ENCODE data around the gene TUFM. TPM values are rescaled to one million over a fixed set of nuclear protein-coding genes. Genes with fewer than 3 reads are reported as not detected.
"Not testable (repeated sequence)": the region's sequence is repeated elsewhere in the genome, so short reads cannot be mapped to it uniquely, and the experiment has no call there.

TUFM gene
- total and polyA plus RNA-seq, 4 donors = 58.6 to 260 (median 178) TPM

DNA sequence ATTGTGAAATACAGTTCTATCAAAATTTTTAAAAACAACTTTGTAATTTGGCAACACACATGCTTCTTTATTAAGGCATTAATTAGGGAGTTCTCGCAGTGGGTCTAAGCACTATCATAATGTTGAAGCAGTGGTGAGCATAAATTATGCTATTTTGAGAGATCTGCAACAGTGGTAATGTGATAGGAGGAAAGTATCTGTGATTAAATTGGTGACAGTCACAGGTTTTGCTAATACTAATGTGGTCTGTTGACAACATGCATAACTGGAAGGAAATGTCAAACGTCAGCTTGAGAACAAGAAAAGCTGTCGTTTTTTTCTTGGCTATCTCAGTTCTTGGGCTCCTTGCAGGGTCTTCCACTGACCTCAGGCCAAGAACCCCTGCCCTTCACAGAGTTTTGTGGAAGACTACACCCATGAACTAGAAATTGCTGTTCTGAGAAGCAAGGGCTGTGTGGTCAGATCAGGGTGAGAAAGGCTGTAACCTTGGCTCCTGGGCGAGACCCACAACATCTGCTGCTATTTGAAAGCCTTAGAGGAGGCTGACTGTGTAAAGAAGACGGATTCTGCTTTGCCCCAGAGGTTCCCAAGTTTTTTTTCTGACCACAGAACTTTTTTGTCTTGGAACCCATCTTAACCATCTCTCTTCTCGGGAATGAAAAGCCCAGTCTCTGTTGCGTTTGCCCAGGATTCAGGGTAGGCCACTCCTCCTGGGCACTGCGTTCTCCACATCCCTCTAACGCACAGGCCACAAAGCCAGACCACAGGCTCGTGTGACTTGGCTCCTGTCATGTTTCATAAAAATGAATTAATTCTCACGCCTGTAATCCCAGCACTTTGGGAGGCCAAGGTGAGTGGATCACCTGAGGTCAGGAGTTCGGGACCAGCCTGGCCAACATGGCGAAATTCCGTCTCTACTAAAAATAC, 46.1 kb upstream of the TUFM start:
- Histone ChIP-seq H3K36me3 (ENCODE audit: control insufficient read depth in 4 of 4, insufficient read depth in 4 of 4, low read length in 4 of 4) (no peaks in the 10 kb centered on the region), H3K9me3 (ENCODE audit: control insufficient read depth in 4 of 4, insufficient read depth in 3 of 4, low read length in 3 of 4) (no peaks in the 10 kb centered on the region), H3K27ac (ENCODE audit: low read depth in 1 of 2, low read length in 1 of 2) (no peak overlapping the region), H3K27me3 (ENCODE audit: control insufficient read depth in 3 of 3, insufficient read depth in 3 of 3, low read length in 2 of 3) (no peaks in the 10 kb centered on the region), H3K4me3 (no peak overlapping the region), H3K4me1 (ENCODE audit: control insufficient read depth in 5 of 5, insufficient read depth in 5 of 5, low read length in 5 of 5) (no peaks in the 10 kb centered on the region), H3K9ac (ENCODE audit: insufficient read depth in 1 of 2, low read length in 2 of 2) (peak overlapping the region in 1 of 2 donors; percentile 25)
- no peak for TF ChIP-seq CTCF (IDR thresholded peaks at IDR 0.05; ENCODE audit: control extremely low read depth, extremely low read depth)
- 64 to 72% methylated on average over 14 of the region's 14 CpGs for WGBS, 2 donors
- DNase-seq (no peak), ATAC-seq (ENCODE audit: insufficient read depth, low FRiP score) (no peak)

DNA sequence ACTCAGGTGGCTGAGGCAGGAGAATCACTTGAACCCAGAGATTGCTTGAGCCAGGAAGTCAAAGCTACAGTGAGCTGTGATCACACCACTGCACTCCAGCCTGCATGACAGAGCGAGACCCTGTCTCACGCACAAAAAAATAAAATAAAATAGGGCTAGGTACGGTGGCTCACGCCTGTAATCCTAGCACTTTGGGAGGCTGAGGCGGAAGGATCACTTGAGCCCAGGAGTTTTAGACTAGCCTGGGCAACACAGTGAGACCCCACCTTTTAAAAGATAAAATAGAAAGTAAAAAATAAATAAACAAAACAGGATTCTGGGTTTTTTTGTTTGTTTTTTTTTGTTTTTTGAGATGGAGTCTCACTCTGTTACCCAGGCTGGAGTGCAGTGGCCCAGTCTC, 44.2 kb upstream of the TUFM start:
- H3K9me3 ChIP-seq (ENCODE audit: control insufficient read depth in 4 of 4, insufficient read depth in 3 of 4, low read length in 3 of 4); H3K4me1 ChIP-seq (ENCODE audit: control insufficient read depth in 5 of 5, insufficient read depth in 5 of 5, low read length in 5 of 5); H3K27me3 ChIP-seq (ENCODE audit: control insufficient read depth in 3 of 3, insufficient read depth in 3 of 3, low read length in 2 of 3); H3K36me3 ChIP-seq (ENCODE audit: control insufficient read depth in 4 of 4, insufficient read depth in 4 of 4, low read length in 4 of 4); H3K27ac ChIP-seq (ENCODE audit: low read depth in 1 of 2, low read length in 1 of 2); H3K9ac ChIP-seq (ENCODE audit: insufficient read depth in 1 of 2, low read length in 2 of 2); H3K4me3 ChIP-seq; DNase-seq; ATAC-seq (ENCODE audit: insufficient read depth, low FRiP score): not testable (repeated sequence)
- WGBS, 2 donors = 93 to 96% methylated on average over 5 of the region's 5 CpGs

GRCh38 chr16:28886945-28887344, 40.8 kb upstream of the TUFM start:
- 72 to 88% methylated on average over 10 of the region's 10 CpGs for WGBS, 2 donors
- no peaks in the 10 kb centered on the region for H3K36me3 ChIP-seq (ENCODE audit: control insufficient read depth in 4 of 4, insufficient read depth in 4 of 4, low read length in 4 of 4)
- H3K9me3 ChIP-seq (ENCODE audit: control insufficient read depth in 4 of 4, insufficient read depth in 3 of 4, low read length in 3 of 4) = no peaks in the 10 kb centered on the region
- ATAC-seq (ENCODE audit: insufficient read depth, low FRiP score) (no peak), DNase-seq (no peak)
- H3K27ac ChIP-seq (ENCODE audit: low read depth in 1 of 2, low read length in 1 of 2) = no peak overlapping the region
- H3K4me1 ChIP-seq (ENCODE audit: control insufficient read depth in 5 of 5, insufficient read depth in 5 of 5, low read length in 5 of 5) = peaks cover 0 to 9% (median 0%) of the 10 kb centered on the region in 5 donors
- H3K9ac ChIP-seq (ENCODE audit: insufficient read depth in 1 of 2, low read length in 2 of 2) = no peak overlapping the region
- H3K4me3 ChIP-seq = no peak overlapping the region
- TF ChIP-seq CTCF (IDR thresholded peaks at IDR 0.05; ENCODE audit: control extremely low read depth, extremely low read depth) = no peak
- peaks cover 0 to 4% (median 0%) of the 10 kb centered on the region in 3 donors for H3K27me3 ChIP-seq (ENCODE audit: control insufficient read depth in 3 of 3, insufficient read depth in 3 of 3, low read length in 2 of 3)

GRCh38 chr16:28884045-28884444, 37.9 kb upstream of the TUFM start:
- no peak for DNase-seq
- H3K27me3 ChIP-seq (ENCODE audit: control insufficient read depth in 3 of 3, insufficient read depth in 3 of 3, low read length in 2 of 3) = peaks cover 0 to 9% (median 0%) of the 10 kb centered on the region in 3 donors
- no peak overlapping the region for H3K9ac ChIP-seq (ENCODE audit: insufficient read depth in 1 of 2, low read length in 2 of 2)
- no peaks in the 10 kb centered on the region for H3K9me3 ChIP-seq (ENCODE audit: control insufficient read depth in 4 of 4, insufficient read depth in 3 of 4, low read length in 3 of 4)
- no peaks in the 10 kb centered on the region for H3K36me3 ChIP-seq (ENCODE audit: control insufficient read depth in 4 of 4, insufficient read depth in 4 of 4, low read length in 4 of 4)
- 94 to 95% methylated on average over 6 of the region's 6 CpGs for WGBS, 2 donors
- ATAC-seq (ENCODE audit: insufficient read depth, low FRiP score) = no peak
- no peak for TF ChIP-seq CTCF (IDR thresholded peaks at IDR 0.05; ENCODE audit: control extremely low read depth, extremely low read depth)
- H3K4me1 ChIP-seq (ENCODE audit: control insufficient read depth in 5 of 5, insufficient read depth in 5 of 5, low read length in 5 of 5) = peaks cover 0 to 17% (median 6%) of the 10 kb centered on the region in 5 donors
- H3K4me3 ChIP-seq = no peak overlapping the region
- H3K27ac ChIP-seq (ENCODE audit: low read depth in 1 of 2, low read length in 1 of 2) = no peak overlapping the region
